DMS53 treated with DMSO at 0.1 percent for 48 hours (cell line): Measurements from ENCODE around the gene COMMD2.

ENCODE experiments used
- DNase-seq: peaks from one replicate; lab custom pipeline; 2025; ENCODE audit not compliant: unreplicated experiment; lab: John Stamatoyannopoulos, UW

Gene COMMD2

DNA sequence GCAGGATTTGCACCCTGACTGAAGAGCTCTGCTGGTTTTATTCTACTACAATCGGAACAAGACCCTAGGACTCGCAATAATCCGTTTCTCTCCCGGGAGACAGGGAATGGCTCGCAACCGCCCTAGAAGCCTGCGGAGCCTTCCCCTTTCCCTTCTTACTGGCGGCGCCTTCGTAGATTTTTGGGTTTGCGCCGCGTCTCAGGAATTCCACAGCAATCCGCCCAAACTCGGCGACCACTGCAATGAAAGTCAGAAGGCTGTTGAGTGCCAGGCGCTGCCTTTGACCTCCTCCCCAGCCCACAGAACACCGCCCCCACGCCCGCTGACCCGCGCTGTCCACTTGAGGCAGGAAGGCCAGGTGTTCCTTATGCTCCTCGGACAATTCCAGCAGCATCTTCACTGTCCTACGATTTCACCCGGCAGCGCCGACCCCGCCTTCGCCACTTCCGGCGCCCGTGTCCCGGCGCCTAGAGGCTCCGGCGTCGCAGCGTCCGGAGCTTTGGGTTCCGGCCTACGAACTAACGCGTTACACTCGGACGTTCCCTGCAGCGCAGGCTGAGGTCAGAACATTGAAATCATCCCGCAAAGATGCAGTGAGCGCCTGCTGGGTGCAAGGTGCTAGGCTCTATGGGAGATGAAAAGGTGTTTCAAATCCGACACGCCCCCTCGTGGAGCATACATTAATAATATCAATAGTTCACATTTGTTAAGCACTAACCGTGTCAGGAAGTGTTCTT lies at the start of gene COMMD2:
COMMD2 (minus strand) TSS at position 439 of the 737 bp plus-strand sequence; CDS start at position 394, 45 bp downstream.
- peak; percentile 78 for DNase-seq

DNA sequence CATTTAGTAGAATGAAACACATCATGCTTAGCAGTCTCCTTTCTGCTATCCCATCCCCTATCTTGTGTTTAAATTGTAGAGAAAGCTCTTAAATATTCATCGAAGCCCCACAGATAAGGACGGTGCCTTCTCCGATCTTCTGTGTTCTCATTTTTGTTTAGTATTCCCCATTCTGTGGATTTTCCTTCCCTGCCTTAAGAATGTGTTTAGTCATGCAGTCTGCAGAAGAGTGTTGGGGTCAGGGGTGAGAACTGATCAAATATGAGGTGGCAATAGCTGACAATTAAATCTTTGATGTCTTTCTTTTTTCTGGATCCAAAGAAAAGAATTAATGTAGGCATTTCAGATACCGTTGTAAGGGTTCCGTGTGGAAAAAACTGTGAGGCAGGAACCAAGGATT lies 49.4 kb upstream of the COMMD2 start:
- no peak for DNase-seq

DNA sequence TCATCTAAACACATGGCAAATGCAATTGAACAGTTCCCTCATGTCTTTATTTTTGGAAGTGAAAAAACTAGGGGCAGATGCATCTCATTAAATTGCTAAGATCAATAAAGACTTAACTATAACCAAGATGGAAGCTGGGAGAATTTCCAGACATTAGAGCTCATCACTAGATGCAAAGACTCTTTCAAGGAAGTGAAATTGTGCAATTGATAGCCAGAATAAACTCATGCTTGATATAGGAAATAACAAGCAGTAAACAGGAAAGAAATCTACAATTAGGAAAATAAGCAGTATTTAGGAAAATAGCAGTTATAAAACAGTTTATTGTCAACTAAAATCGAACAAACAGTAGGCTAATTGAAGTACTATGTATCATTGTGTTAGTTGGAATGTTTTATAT lies 48.9 kb upstream of the COMMD2 start:
- DNase-seq, result no peak

DNA sequence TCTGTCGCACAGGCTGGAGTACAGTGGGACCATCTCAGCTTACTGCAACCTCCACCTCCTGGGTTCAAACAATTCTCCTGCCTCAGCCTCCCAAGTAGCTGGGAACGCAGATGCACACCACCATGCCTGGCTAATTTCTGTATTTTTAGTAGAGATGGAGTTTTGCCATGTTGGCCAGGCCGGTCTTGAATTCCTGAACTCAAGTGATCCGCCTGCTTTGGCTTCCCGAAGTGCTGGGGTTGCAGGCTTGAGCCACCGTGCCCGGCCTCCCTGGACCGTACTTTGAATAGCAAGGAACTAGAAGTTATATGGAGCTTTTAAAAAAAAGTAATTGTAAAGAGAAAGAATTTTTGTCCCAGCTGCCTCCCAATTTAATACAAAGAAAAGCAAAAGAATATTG lies 48.4 kb upstream of the COMMD2 start:
- DNase-seq, result no peak

DNA sequence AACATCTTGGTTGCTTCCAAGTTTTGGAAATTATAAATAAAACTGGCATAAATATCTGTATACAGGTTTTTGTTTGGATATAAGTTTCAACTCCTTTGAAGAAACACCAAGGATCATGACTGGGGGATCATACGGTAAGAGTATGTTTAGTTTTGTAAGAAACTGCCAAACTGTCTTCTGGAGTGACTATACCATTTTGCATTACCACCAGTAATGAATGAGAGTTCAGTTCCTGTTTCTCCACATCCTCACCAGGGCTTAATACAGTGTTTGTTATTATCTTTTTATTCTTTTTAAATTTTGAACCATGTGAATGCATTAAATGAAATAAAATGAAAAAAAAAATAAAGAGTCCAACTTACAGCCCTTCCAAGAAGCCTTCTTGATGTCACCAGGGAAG lies 43.7 kb upstream of the COMMD2 start:
- DNase-seq, result no peak

DNA sequence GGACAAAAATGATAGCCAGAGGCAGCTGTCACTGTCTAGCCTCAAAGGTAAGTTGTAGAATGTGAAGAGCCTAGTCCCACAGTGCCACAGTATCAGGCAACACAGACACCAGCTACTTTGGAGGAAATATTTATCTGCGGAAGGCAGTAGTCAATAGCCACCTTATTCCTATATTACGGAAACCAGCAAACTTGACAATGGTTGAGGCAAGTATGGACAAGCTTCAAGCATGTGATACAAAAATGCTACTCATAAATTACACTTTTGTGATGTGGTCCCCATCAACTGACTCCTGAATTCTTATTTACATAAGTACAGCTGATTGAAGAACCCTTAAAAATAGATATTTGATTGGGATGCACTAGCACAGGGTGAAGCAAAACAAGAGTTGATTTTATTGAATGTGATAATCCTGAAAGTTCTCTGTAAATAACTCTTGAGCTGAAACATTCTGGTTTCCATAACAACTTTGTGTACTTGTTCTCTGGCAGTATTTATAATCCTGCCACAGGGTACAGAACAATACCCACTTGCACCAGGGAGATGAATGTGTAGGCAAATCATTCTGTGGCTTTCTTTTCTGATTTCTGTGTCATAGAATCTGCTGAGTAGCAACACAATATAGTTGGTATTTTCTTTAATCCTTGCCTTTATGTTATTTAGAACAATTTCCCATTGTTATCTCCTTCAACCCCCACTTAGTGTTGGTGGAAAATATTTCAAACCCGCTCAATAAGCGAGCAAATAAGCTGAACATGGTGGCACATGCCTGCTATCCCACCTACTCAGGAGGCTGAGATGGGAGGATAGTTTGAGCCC lies 40.4 kb upstream of the COMMD2 start, which contains the start of gene ANKUB1:
ANKUB1 (minus strand) TSS at position 103 of the 819 bp plus-strand sequence. CDS start 188 bp downstream, outside the sequence.
- DNase-seq, result peak; percentile 55

DNA sequence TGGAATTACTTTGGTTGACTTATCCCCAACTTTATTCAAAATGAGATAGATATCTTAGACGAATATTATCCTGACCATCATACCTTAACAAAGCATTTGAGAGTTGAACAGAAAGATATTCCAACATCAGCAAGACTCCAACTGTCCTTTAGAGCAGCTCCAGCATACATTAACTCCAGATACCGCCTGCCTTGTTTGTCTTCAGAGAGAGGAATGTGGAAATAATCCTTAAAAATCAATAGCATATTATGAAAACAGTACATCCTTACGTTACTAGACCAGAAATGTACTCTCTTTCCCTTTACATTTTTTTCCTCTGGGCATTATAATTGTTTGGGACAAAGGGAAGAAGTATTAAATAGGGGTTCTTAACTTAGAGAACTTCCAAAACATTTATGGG lies 38.4 kb upstream of the COMMD2 start:
- DNase-seq, result no peak

DNA sequence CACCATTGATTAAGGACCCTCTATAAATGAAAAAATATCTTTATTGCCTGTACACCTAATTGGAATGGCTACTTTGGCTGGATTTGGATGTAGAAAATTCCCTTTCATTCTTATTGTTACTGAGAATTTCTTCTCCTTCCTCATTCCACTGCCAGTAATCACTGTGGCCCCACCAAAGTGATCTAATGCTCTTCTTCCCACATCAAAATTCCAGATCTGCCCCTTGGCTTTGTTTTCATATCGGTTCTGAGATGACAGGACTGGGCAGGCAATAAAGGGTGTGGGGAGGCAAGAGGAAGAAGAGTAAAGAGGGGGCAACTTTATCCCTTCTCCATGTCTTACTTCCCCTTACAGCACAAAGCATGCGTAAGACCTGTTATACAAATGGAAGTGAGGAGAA lies 38.0 kb upstream of the COMMD2 start:
- DNase-seq, result no peak

DNA sequence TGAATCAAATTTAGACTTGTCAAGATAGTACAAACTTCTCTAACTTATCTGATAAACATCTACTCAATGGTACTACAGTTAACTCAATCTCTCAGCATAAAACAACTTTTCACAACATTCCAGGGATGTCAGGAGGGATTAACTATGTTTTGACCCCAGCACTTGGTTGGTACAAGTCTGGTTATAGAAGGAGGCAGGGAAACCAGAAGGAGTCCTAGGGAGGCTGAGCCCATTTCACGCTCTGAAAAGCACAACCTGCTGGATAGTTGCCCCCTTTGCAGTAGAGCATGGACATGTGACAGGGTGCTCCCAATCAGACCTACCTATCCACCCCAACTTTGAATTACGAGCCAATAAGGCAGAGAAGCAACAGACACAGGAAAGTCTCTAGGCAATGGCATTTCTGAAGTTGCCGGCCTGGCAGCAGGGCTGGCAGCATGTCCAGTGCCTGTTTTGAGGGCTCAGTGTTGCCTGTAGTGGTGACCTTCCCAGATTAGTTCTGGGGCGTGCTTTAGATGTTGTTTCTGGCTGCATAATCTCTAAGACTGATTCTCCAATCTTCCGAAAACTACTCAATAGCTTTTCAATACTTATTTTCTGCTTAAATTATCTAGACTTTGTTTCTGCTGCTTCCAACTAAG lies 31.9 kb upstream of the COMMD2 start:
- no peak for DNase-seq

DNA sequence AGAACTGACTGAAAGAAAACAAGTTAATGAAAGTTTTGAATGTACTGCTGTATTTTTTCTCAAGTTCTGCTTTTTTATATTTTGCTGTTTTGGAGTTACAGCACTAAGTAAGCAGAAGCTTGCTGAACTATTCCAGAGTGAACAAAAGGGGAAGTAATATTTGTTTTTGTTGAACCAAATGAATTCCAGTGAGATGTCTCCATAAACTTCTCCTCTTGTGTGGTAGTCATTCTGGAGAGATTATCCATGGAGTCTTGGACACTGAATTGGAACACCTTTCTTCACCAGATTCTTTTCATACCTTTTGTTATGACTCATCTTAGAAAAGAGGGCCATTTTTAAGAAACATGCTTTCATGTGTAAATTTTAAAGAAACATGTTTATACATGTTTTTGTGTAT lies 31.3 kb upstream of the COMMD2 start:
- no peak for DNase-seq

DNA sequence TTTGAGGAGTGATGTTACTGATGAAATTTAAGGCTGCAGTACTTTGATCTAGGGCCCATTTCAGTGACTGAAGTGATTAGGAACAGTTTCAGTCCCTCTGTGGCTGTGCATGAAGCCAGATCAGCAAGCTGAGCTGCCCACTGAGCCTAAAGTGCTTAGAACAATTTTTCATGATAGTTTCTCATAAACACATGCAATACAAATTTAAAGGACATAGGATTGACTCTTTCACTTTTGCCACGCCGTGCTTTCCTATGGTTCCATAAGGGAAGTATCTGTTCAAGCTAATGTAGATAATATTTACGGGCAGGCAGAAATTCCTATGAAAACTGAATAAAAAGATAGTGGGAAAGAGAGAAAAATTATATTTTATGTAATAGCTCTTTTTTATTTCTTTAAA lies 29.5 kb upstream of the COMMD2 start:
- no peak for DNase-seq

DNA sequence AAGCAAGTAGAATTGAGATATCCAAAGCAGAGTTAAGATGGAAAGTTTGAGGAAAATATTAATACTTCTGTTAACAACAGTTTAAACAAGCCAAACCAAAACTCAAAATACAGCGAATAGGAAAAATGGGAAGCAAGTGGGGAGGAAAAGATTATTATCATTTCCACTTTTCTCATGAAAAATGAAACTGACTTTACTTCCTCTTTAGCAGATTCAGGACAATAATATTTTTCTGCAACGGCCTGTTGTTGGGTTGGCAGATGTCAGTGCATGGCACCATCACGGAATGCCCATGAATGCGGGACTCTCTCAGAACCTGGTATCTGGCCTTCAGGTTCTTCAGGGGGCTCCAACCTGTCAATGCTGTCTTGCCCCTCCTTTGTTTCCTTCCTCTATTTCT lies 28.9 kb upstream of the COMMD2 start:
- no peak for DNase-seq

DNA sequence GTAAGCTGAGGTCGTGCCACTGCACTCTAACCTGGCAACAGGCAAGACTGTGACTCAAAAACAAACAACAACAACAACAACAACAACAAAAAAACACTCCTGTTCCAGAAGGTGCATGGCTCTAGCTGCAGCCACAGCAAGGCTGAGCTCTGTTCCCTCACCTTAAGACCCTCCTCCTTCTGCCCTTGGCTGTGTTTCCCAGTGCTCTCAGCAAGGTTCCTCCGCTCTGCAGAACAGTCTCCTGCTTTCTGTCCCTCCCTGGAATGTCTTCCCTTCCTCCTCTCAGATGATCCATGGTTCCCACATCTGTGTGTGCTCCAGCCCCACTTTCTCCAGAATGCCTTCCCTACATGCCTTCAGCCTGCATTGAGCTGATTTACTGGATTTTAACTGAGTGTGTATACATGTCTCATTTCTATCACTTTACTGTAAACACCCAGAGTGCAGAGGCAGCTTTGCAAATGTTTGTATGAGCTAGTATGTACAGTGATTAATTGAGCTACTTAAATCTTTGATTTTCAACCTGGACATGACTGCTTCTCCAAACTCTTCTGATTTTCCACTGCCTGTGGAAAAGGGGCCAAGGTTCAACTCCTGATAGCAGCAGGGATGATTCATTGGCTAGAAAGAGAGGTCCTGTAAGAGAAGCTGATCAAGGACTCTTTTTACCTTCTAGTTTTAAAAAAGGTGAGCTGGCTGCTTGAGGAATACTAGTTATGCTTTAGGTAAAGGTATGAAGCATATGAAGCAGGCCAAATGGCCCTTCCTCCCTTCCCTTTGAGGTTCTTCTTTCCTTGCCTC lies 25.3 kb upstream of the COMMD2 start:
- DNase-seq, result no peak

DNA sequence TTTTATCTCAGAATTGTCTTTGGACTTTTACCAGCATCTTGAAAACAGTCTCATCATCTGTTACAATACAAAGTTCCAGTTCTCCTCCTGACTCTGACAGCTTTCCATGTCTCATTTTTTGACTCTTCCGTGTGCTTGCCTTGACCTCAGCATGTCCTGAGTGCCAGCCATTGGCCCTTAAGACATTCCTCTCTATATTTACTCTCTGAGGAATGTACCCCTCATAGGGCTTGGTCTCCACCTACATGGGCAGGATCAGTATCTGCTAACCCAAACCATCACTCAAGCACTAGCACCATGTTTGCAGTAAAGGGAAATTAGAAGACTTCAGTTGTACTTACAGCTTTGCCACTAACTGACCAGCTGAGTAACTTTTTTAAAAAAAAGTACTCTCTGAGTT lies 23.9 kb upstream of the COMMD2 start:
- DNase-seq, result no peak

DNA sequence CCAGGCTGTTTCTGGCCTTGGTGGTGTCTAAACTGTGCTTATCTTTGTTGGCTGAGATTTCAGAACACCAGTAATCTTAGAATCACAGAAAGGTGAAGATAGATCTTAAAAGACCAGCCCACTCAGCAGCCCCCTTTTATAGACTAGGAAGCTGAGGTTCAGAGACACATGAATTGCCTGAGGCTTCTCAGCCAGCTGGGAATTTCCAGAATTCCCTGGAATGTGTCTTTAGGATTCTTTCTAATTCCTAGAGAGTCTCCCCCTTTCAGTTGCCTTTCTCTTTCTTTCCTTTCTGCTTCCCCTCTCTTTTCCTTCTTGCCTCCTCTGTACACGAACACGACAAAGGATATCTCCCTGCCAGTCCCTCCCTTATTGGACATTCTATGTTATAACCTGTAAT lies 20.6 kb upstream of the COMMD2 start:
- DNase-seq, result no peak

DNA sequence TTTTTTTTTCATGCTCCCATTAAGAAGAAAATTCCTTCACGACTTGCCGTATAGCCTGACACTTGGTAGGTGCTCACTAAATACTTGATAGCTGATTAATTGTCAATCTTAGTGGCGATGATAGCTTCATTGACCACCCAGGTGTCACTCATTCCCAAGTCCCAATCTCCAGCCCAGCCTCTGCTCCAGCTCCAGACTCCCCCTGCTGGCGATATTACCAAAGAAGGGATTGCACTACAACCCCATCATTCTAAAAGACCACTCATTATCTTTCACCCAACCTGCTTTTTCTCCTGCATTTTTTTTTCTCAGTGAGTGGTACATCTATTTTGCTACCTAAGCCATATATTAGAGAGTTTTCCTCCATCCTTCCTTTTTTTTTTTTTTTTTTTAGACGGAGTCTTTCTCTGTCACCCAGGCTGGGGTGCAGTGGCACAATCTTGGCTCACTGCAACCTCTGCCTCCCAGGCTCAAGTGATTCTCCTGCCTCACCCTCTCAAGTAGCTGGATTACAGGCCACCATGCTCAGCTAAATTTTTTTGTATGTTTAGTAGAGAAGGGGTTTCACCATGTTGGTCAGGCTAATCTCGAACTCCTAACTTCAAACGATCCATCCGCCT lies 19.5 kb upstream of the COMMD2 start:
- no peak for DNase-seq

DNA sequence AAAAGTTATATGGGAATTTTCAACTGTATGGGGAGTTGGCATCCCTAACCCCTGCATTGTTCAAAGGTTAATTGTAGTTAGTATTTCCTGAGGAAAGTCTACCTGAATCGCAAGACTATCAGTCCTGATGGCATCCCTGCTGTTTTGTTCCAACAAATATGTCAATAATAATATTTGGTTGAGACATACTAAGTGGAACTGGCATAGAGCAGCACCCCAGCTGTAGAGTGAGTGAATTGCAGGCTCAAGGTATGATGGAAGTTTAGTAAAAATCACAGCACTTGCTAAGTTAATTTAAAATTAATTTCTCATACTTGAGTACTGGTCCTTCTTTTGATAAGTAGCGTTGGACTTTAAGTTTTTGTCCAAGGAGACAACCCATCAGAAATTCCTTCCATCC lies 18.0 kb upstream of the COMMD2 start:
- DNase-seq, result no peak

DNA sequence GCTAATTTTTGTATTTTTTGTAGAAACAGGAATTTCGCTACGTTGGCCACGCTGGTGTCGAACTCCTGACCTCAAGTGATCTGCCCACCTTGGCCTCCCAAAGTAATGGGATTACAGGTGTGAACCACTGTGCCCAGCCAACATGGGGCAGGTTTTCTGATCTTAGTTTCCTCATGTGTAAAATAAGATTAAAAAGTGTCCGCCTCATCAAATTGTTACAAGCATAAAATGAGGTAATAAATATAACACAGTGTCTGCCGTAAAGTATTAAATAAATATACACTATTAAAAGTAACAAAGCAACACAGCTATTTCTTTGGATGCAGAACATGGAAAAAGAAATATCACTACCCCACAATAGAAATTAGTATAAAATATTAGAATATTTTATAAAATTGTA lies 16.4 kb upstream of the COMMD2 start:
- DNase-seq, result no peak

DNA sequence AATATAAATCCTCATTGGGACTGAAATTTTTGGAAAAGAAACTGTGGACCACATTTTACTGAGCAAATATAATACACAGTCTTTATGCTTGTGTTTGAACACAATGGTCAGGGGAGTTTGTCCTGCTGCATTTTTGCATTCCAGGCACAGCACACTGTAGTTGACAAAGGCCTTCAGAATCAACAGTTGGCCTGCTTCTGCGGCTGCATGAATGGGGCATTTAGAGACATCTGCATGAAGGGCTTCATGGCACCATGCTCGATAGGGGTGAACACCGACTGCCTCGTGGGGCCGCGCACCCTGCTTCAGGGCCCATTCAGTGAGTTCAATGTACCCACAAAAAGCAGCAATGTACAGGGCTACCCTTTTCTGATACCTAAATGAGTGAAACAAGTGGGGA lies 15.4 kb upstream of the COMMD2 start:
- no peak for DNase-seq

DNA sequence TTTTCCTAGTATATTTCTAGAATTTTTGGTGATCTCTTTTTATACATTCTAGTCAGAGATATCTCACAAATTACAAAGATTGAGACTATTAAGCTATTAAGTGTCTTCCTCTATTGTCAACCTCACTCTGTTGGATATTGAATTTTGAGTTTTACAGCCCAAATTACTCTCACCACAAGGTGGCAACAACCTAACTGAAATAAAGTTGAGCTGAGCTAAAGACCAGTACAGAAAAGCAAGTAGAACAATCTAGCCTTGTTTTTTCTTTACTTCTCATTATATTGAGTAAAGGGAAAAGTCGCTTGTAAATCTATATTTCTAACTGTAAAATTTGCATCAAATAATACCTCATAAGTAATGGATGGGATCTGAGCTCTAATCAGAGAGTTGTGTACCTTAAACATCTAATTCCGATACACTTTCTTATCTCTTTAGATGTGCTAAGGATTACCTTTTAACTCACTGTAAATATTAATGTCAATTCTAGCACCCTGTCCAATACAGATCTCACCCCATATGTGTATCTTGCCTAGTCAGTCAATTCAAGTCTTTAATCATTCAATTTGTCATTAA lies 13.6 kb upstream of the COMMD2 start:
- DNase-seq, result peak; percentile 11
